Measurements from ENCODE around the gene RNF135. TPM values are rescaled to one million over a fixed set of nuclear protein-coding genes. Genes with fewer than 3 reads are reported as not detected.
"Not testable (repeated sequence)": the region's sequence is repeated elsewhere in the genome, so short reads cannot be mapped to it uniquely, and the experiment has no call there.

The RNF135 gene
- total RNA-seq, 4 donors from 2014 or later, result 18.2 to 22.3 (median 20.3) TPM

- no peak overlapping the region for H3K27ac ChIP-seq
- no peaks in the 10 kb centered on the region for H3K27me3 ChIP-seq
- 69 to 100% methylated on average over 1 to 2 of the region's 5 CpGs for WGBS, 2 donors (ENCODE audit: low coverage in 1 of 2)
- no peak overlapping the region for H3K4me3 ChIP-seq
- H3K4me1 ChIP-seq, result peaks cover 0 to 2% (median 0%) of the 10 kb centered on the region in 3 donors
- no peak for ATAC-seq
- H3K9me3 ChIP-seq, result no peaks in the 10 kb centered on the region
- H3K36me3 ChIP-seq, result no peaks in the 10 kb centered on the region
- TF ChIP-seq CTCF (IDR thresholded peaks at IDR 0.05) (no peak), POLR2AphosphoS5 (IDR thresholded peaks at IDR 0.05) (no peak), POLR2A (IDR thresholded peaks at IDR 0.05) (no peak), EP300 (IDR thresholded peaks at IDR 0.05) (no peak)
Measured at GRCh38 chr17:30964876-30965275, 6.0 kb upstream of the RNF135 start.

- TF ChIP-seq EP300 (IDR thresholded peaks at IDR 0.05), result no peak
- TF ChIP-seq POLR2AphosphoS5 (IDR thresholded peaks at IDR 0.05), result no peak
- H3K27me3 ChIP-seq, result no peaks in the 10 kb centered on the region
- H3K9me3 ChIP-seq, result no peaks in the 10 kb centered on the region
- no peak for ATAC-seq
- no peaks in the 10 kb centered on the region for H3K36me3 ChIP-seq
- no peak overlapping the region for H3K27ac ChIP-seq
- peaks cover 0 to 8% (median 0%) of the 10 kb centered on the region in 3 donors for H3K4me1 ChIP-seq
- H3K4me3 ChIP-seq, result no peak overlapping the region
- WGBS, 2 donors (ENCODE audit: low coverage in 1 of 2), result 84% methylated on average over 3 of the region's 3 CpGs; no CpG with 5 or more reads in 1 of the 2 donors
Measured at GRCh38 chr17:30965686-30966085, 5.2 kb upstream of the RNF135 start.

- ATAC-seq, H3K27ac ChIP-seq, H3K27me3 ChIP-seq, H3K9me3 ChIP-seq, H3K36me3 ChIP-seq, H3K4me3 ChIP-seq: not testable (repeated sequence)
- 100% methylated on average over 2 to 5 of the region's 13 CpGs for WGBS, 2 donors (ENCODE audit: low coverage in 1 of 2)
- peaks cover 0 to 23% (median 4%) of the 10 kb centered on the region in 3 donors for H3K4me1 ChIP-seq
Measured at GRCh38 chr17:30967911-30968310, 2.9 kb upstream of the RNF135 start.

GRCh38 chr17:30969989-30970830 is 629 bp upstream of the RNF135 start:
- H3K27me3 ChIP-seq, result no peaks in the 10 kb centered on the region
- WGBS, 2 donors (ENCODE audit: low coverage in 1 of 2), result 3 to 22% methylated on average over 18 to 21 of the region's 31 CpGs
- TF ChIP-seq CTCF (IDR thresholded peaks at IDR 0.05), result no peak
- no peak for TF ChIP-seq POLR2AphosphoS5 (IDR thresholded peaks at IDR 0.05)
- no peak for TF ChIP-seq EP300 (IDR thresholded peaks at IDR 0.05)
- no peak for TF ChIP-seq POLR2A (IDR thresholded peaks at IDR 0.05)
- peak overlapping the region; percentile 90 to 93 for H3K4me3 ChIP-seq
- peaks cover 0 to 36% (median 4%) of the 10 kb centered on the region in 3 donors for H3K4me1 ChIP-seq
- peaks cover 0 to 4% of the 10 kb centered on the region in 2 donors for H3K36me3 ChIP-seq
- peak overlapping the region; percentile 85 to 98 (median 92) for H3K27ac ChIP-seq
- peak; percentile 12 for ATAC-seq
- no peaks in the 10 kb centered on the region for H3K9me3 ChIP-seq

- TF ChIP-seq CTCF (IDR thresholded peaks at IDR 0.05) (no peak), POLR2A (IDR thresholded peaks at IDR 0.05) (no peak), EP300 (IDR thresholded peaks at IDR 0.05) (no peak), POLR2AphosphoS5 (IDR thresholded peaks at IDR 0.05) (no peak)
- ATAC-seq, result no peak
- peaks cover 0 to 30% (median 4%) of the 10 kb centered on the region in 3 donors for H3K4me1 ChIP-seq
- no peak overlapping the region for H3K4me3 ChIP-seq
- H3K9me3 ChIP-seq, result no peaks in the 10 kb centered on the region
- 84 to 95% methylated on average over 8 of the region's 8 CpGs for WGBS, 2 donors (ENCODE audit: low coverage in 1 of 2)
- no peak overlapping the region for H3K27ac ChIP-seq
- H3K36me3 ChIP-seq, result peaks cover 0 to 12% of the 10 kb centered on the region in 2 donors
- no peaks in the 10 kb centered on the region for H3K27me3 ChIP-seq
Measured at GRCh38 chr17:30975042-30975820, 4.4 kb downstream of the RNF135 start.

- H3K4me1 ChIP-seq, H3K4me3 ChIP-seq, H3K27me3 ChIP-seq, ATAC-seq, H3K27ac ChIP-seq, H3K9me3 ChIP-seq: not testable (repeated sequence)
- peaks cover 0 to 17% of the 10 kb centered on the region in 2 donors for H3K36me3 ChIP-seq
- WGBS, 2 donors (ENCODE audit: low coverage in 1 of 2), result no CpG with 5 or more reads among the region's 33 CpGs
Measured at GRCh38 chr17:30979919-30980318, 9.1 kb downstream of the RNF135 start.
